Measurements from ENCODE around the gene LRRC45.

LRRC45 gene

GRCh38 chr17:82059272-82060000 lies 36.3 kb downstream of the LRRC45 start:
- DNase-seq (ENCODE audit: low read depth, low spot score): no peak

GRCh38 chr17:82060001-82060380 lies 36.9 kb downstream of the LRRC45 start:
- no peak for DNase-seq (ENCODE audit: low read depth, low spot score)
- no peak overlapping the region for H3K27ac ChIP-seq

More at GRCh38 chr17:82059272-82060000, 36.3 kb downstream of the LRRC45 start:
- H3K27ac ChIP-seq: no peak overlapping the region

GRCh38 chr17:82060614-82061013 lies 37.5 kb downstream of the LRRC45 start:
- no peak overlapping the region for H3K27ac ChIP-seq
- no peak for DNase-seq (ENCODE audit: low read depth, low spot score)

GRCh38 chr17:82061047-82061925 lies 38.2 kb downstream of the LRRC45 start:
- H3K27ac ChIP-seq: no peak overlapping the region
- DNase-seq (ENCODE audit: low read depth, low spot score): no peak

- H3K27ac ChIP-seq: no peak overlapping the region
- DNase-seq (ENCODE audit: low read depth, low spot score): no peak
Measured at GRCh38 chr17:82062076-82062983, 39.2 kb downstream of the LRRC45 start.

GRCh38 chr17:82062984-82063368 lies 39.9 kb downstream of the LRRC45 start:
- DNase-seq (ENCODE audit: low read depth, low spot score): no peak

GRCh38 chr17:82063424-82064415 lies 40.6 kb downstream of the LRRC45 start:
- H3K27ac ChIP-seq: no peak overlapping the region
- DNase-seq (ENCODE audit: low read depth, low spot score): no peak

More at GRCh38 chr17:82062984-82063368, 39.9 kb downstream of the LRRC45 start:
- H3K27ac ChIP-seq: no peak overlapping the region

GRCh38 chr17:82064433-82065192 lies 41.5 kb downstream of the LRRC45 start:
- peak overlapping the region; percentile 36 for H3K27ac ChIP-seq
- no peak for DNase-seq (ENCODE audit: low read depth, low spot score)

GRCh38 chr17:82065193-82065637 lies 42.1 kb downstream of the LRRC45 start:
- DNase-seq (ENCODE audit: low read depth, low spot score): no peak
- peak overlapping the region; percentile 36 for H3K27ac ChIP-seq

- DNase-seq (ENCODE audit: low read depth, low spot score): no peak
- peak within 1 kb of the TSS; percentile 36 for H3K27ac ChIP-seq
Measured at GRCh38 chr17:82065638-82066303, 42.7 kb downstream of the LRRC45 start, which contains the start of gene DUS1L. DUS1L (minus strand) TSS chr17:82065804; CDS start chr17:82065059, 745 bp downstream.

- H3K27ac ChIP-seq: no peak overlapping the region
Measured at GRCh38 chr17:82070611-82071010, 47.5 kb downstream of the LRRC45 start.

GRCh38 chr17:82072827-82073226 lies 49.7 kb downstream of the LRRC45 start:
- no peak overlapping the region for H3K27ac ChIP-seq
- no peak for DNase-seq (ENCODE audit: low read depth, low spot score)

More at GRCh38 chr17:82070611-82071010, 47.5 kb downstream of the LRRC45 start:
- no peak for DNase-seq (ENCODE audit: low read depth, low spot score)

GRCh38 chr17:82073446-82073845 lies 50.3 kb downstream of the LRRC45 start:
- no peak for DNase-seq (ENCODE audit: low read depth, low spot score)

GRCh38 chr17:82076018-82076784 lies 53.1 kb downstream of the LRRC45 start:
- DNase-seq (ENCODE audit: low read depth, low spot score): no peak
- no peak overlapping the region for H3K27ac ChIP-seq

More at GRCh38 chr17:82073446-82073845, 50.3 kb downstream of the LRRC45 start:
- no peak overlapping the region for H3K27ac ChIP-seq

- no peak overlapping the region for H3K27ac ChIP-seq
Measured at GRCh38 chr17:82076785-82077591, 53.9 kb downstream of the LRRC45 start.

More at GRCh38 chr17:82076785-82077591, 53.9 kb downstream of the LRRC45 start:
- DNase-seq (ENCODE audit: low read depth, low spot score): no peak

All from epithelial cell of prostate (primary cell).